Thyroid gland (tissue), 4 donors: ENCODE data around the gene SPTA1. TPM values are rescaled to one million over a fixed set of nuclear protein-coding genes. Genes with fewer than 3 reads are reported as not detected.
"Not testable (repeated sequence)": the region's sequence is repeated elsewhere in the genome, so short reads cannot be mapped to it uniquely, and the experiment has no call there.

Experiments
- DNase-seq, 2 donors: peaks; one replicate each; pipeline ENCODE4 v3.0.0-alpha.2; 2019
- H3K27ac ChIP-seq, 3 donors: fragments of 200-600 bp; sonication (generic); 1 replicate in 2 of 3; 2 replicates in 1 of 3; pipeline ENCODE4 v1.5.1; 2016 to 2019; ENCODE audit warnings: mild to moderate bottlenecking in 1 of 3, moderate library complexity in 1 of 3
- H3K27me3 ChIP-seq: fragments of 200-600 bp; sonication (generic); one replicate; pipeline ENCODE4 v1.5.1; 2019
- H3K36me3 ChIP-seq, 2 donors: fragments of 200-600 bp; sonication (generic); one replicate each; pipeline ENCODE4 v1.5.1; 2016 to 2019
- H3K4me1 ChIP-seq, 2 donors: fragments of 200-600 bp; sonication (generic); one replicate each; pipeline ENCODE4 v1.5.1; 2017 to 2019
- H3K4me3 ChIP-seq, 3 donors: fragments of 200-600 bp; sonication (generic); replicated peaks in 1 of 3; 1 replicate in 2 of 3; 2 replicates in 1 of 3; pipeline ENCODE4 v1.5.1; 2016; ENCODE audit warnings: mild to moderate bottlenecking in 1 of 3
- H3K9me3 ChIP-seq: fragments of 200-600 bp; sonication (generic); one replicate; pipeline ENCODE4 v1.5.1; 2017
- CTCF ChIP-seq, 6 experiments: fragments of 200-600 bp in 3 of 6; fragments of 450-650 bp in 3 of 6; sonication (generic) in 3 of 6; IDR thresholded peaks; one replicate each; pipeline ENCODE4 v1.5.1; 2016 to 2019; ENCODE audit warnings: antibody characterized with exemption in 6 of 6, mild to moderate bottlenecking in 2 of 6, inconsistent platforms in 1 of 6, moderate library complexity in 1 of 6
- POLR2A ChIP-seq, 2 donors: fragments of 450-650 bp; IDR thresholded peaks; one replicate each; pipeline ENCODE4 v1.6.1; 2017; ENCODE audit warnings: antibody characterized with exemption in 2 of 2, mild to moderate bottlenecking in 2 of 2, moderate library complexity in 1 of 2
- WGBS, 2 donors: methylation state at CpG; one replicate each; pipeline ENCODE4 v1.1.5; 2017; 5-methylcytosine and 5-hydroxymethylcytosine counted together
- intact Hi-C: fragments of 100-400 bp; cut with DNase I; formaldehyde crosslinking; loops from one replicate; pipeline ENCODE4 v1.15.1; 2023
- total RNA-seq, 4 donors: library from RNA; depleted of rRNA; stranded (reverse); fragments of >200 nt; gene quantifications; one replicate each; pipeline ENCODE4 v1.2.3, GENCODE V29; 2016

SPTA1 gene
- total RNA-seq, 4 donors from 2014 or later = 0.10 to 0.11 TPM; not detected in 2

- DNase-seq = no peak
- no peaks in the 10 kb centered on the region for H3K9me3 ChIP-seq
- TF ChIP-seq CTCF (IDR thresholded peaks at IDR 0.05) (no peak), POLR2A (IDR thresholded peaks at IDR 0.05) (no peak)
- intact Hi-C loops = no loop called here
- H3K27ac ChIP-seq = no peak overlapping the region
- no peaks in the 10 kb centered on the region for H3K4me1 ChIP-seq
- H3K36me3 ChIP-seq = no peaks in the 10 kb centered on the region
- no peaks in the 10 kb centered on the region for H3K27me3 ChIP-seq
- H3K4me3 ChIP-seq = no peak overlapping the region
- 12 to 26% methylated on average over 1 of the region's 1 CpG for WGBS, 2 donors
Measured at GRCh38 chr1:158689110-158689509, 2.6 kb upstream of the SPTA1 start.

- DNase-seq, H3K9me3 ChIP-seq, intact Hi-C loops, H3K4me3 ChIP-seq, H3K4me1 ChIP-seq, H3K27ac ChIP-seq, H3K36me3 ChIP-seq, H3K27me3 ChIP-seq: not testable (repeated sequence)
- WGBS, 2 donors = 92 to 94% methylated on average over 1 of the region's 1 CpG
Measured at GRCh38 chr1:158688343-158688742, 1.8 kb upstream of the SPTA1 start.

GRCh38 chr1:158687037-158687436 lies 522 bp upstream of the SPTA1 start:
- Histone ChIP-seq H3K36me3 (no peaks in the 10 kb centered on the region), H3K4me3 (no peak overlapping the region), H3K9me3 (no peaks in the 10 kb centered on the region), H3K4me1 (no peaks in the 10 kb centered on the region), H3K27ac (no peak overlapping the region), H3K27me3 (no peaks in the 10 kb centered on the region)
- no peak for DNase-seq
- intact Hi-C loops = no loop called here
- no peak for TF ChIP-seq CTCF (IDR thresholded peaks at IDR 0.05)

GRCh38 chr1:158685085-158685484 lies 1.4 kb downstream of the SPTA1 start:
- Histone ChIP-seq H3K4me3 (no peak overlapping the region), H3K36me3 (no peaks in the 10 kb centered on the region), H3K9me3 (no peaks in the 10 kb centered on the region), H3K27me3 (no peaks in the 10 kb centered on the region), H3K4me1 (no peaks in the 10 kb centered on the region), H3K27ac (no peak overlapping the region)
- DNase-seq = no peak
- TF ChIP-seq POLR2A (IDR thresholded peaks at IDR 0.05) = no peak
- no peak for TF ChIP-seq CTCF (IDR thresholded peaks at IDR 0.05)
- intact Hi-C loops = no loop called here
- WGBS, 2 donors = 69 to 70% methylated on average over 7 of the region's 7 CpGs

GRCh38 chr1:158681606-158682005 lies 4.9 kb downstream of the SPTA1 start:
- Histone ChIP-seq H3K4me3 (no peak overlapping the region), H3K27me3 (no peaks in the 10 kb centered on the region), H3K36me3 (no peaks in the 10 kb centered on the region), H3K27ac (no peak overlapping the region), H3K9me3 (no peaks in the 10 kb centered on the region), H3K4me1 (no peaks in the 10 kb centered on the region)
- DNase-seq = no peak
- 93% methylated on average over 2 of the region's 2 CpGs for WGBS, 2 donors
- no peak for TF ChIP-seq CTCF (IDR thresholded peaks at IDR 0.05)
- TF ChIP-seq POLR2A (IDR thresholded peaks at IDR 0.05) = no peak
- intact Hi-C loops = no loop called here

- Histone ChIP-seq H3K4me3 (no peak overlapping the region), H3K36me3 (no peaks in the 10 kb centered on the region), H3K27me3 (no peaks in the 10 kb centered on the region), H3K27ac (no peak overlapping the region), H3K9me3 (no peaks in the 10 kb centered on the region), H3K4me1 (no peaks in the 10 kb centered on the region)
- WGBS, 2 donors = 98 to 100% methylated on average over 1 of the region's 1 CpG
- no peak for TF ChIP-seq POLR2A (IDR thresholded peaks at IDR 0.05)
- TF ChIP-seq CTCF (IDR thresholded peaks at IDR 0.05) = no peak
- intact Hi-C loops = no loop called here
- DNase-seq = no peak
Measured at GRCh38 chr1:158679289-158679688, 7.2 kb downstream of the SPTA1 start.
